HepG2 (cell line): ENCODE measurements around the gene TALDO1. TPM values are rescaled to one million over a fixed set of nuclear protein-coding genes. Genes with fewer than 3 reads are reported as not detected.

Experiments used
- KIAA2018 ChIP-seq: sonication (generic); formaldehyde crosslinking; IDR thresholded peaks from 2 replicates; pipeline ENCODE4 v1.5.0; 2020; ENCODE audit warnings: mild to moderate bottlenecking, missing genetic modification reagents, borderline replicate concordance
- PLSCR1 ChIP-seq: sonication (generic); formaldehyde crosslinking; IDR thresholded peaks from 2 replicates; pipeline ENCODE4 v1.5.0; 2020; ENCODE audit warnings: missing genetic modification reagents, mild to moderate bottlenecking, borderline replicate concordance
- RAD21 ChIP-seq: fragments of 450-650 bp; formaldehyde crosslinking; IDR thresholded peaks from 2 replicates; pipeline ENCODE4 v1.5.0; 2020; ENCODE audit warnings: mild to moderate bottlenecking
- RFX5 ChIP-seq: IDR thresholded peaks from 2 replicates; pipeline ENCODE4 v1.6.1; 2011; ENCODE audit warnings: low read depth, low read length, improper control_type of control experiment
- TOPORS ChIP-seq: sonication (generic); formaldehyde crosslinking; IDR thresholded peaks from 2 replicates; pipeline ENCODE4 v1.8.0; 2023; ENCODE audit warnings: mild to moderate bottlenecking, missing genetic modification reagents
- ZNF382 ChIP-seq: sonication (generic); formaldehyde crosslinking; IDR thresholded peaks from 2 replicates; pipeline ENCODE4 v1.5.0; 2020; ENCODE audit warnings: missing genetic modification reagents, mild to moderate bottlenecking, borderline replicate concordance
- polyA plus RNA-seq, 8 experiments: library from polyadenylated mRNA; depleted of rRNA in 3 of 8; stranded (reverse) in 7 of 8; unstranded in 1 of 8; fragments of >200 nt; fragmentation: Illumina TruSeq in 4 of 8; extraction: Trizol in 4 of 8; gene quantifications; 2 replicates each; pipeline versions ENCODE4 v1.2.1 to v1.2.3, GENCODE V29; 2011 to 2016; ENCODE audit warnings: low read depth in 4 of 8, missing spikeins in 1 of 8, mixed read lengths in 1 of 8; ENCODE audit not compliant: insufficient read depth in 1 of 8
- total RNA-seq, 5 experiments: library from RNA; depleted of rRNA; stranded (reverse); fragments of >200 nt; fragmentation: Illumina TruSeq; extraction: Trizol; gene quantifications; 2 replicates each; pipeline ENCODE4 v1.2.3, GENCODE V29; 2016; ENCODE audit warnings: low read depth in 1 of 5

TALDO1 gene
- total and polyA plus RNA-seq, 2 of the 13 experiments (the other 11 are each of a cell fraction or from before 2014, with no cell fraction given): 107 to 240 TPM

- TF ChIP-seq KIAA2018 (CRISPR knock-in tag): no peak
- TF ChIP-seq TOPORS (CRISPR knock-in tag): no peak
- no peak for TF ChIP-seq RFX5
- TF ChIP-seq PLSCR1 (CRISPR knock-in tag): no peak
- TF ChIP-seq ZNF382 (CRISPR knock-in tag): no peak
- TF ChIP-seq RAD21 (CRISPR knock-in tag): no peak
- TF ChIP-seq, all 625 proteins: peak for 0
Observed at GRCh38 chr11:800473-800872, 53.2 kb downstream of the TALDO1 start (continued).
